ENCODE data around the gene ADCY7. TPM values are rescaled to one million over a fixed set of nuclear protein-coding genes. Genes with fewer than 3 reads are reported as not detected.

Gene ADCY7
- total RNA-seq, 1 donor from 2014 or later = 30.3 TPM

DNA sequence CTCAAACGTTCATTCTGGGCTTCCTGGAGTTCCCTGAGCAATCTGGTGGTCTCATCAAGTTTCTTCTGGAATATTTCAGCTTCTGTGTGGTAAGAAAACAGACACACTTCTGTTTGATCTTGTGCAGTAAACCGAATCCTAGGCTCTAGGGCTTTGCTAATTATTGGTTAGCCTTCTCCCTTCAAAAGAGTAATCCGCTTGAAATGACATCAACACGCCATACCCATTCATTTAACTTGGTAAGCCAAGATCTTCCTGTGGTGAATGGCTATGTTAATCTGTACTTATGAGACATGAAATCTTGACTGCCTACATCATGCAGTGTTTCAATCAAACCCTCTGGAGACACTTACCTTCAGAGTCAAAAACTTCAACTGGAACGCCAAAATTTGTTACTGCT, 54.0 kb downstream of the ADCY7 start:
- Histone ChIP-seq H3K36me3 (ENCODE audit: insufficient read depth, low read length) (peaks cover 65% of the 10 kb centered on the region), H3K79me2 (ENCODE audit: insufficient read depth, low read length) (no peaks in the 10 kb centered on the region), H3K27ac (ENCODE audit: low read depth, low read length) (no peak overlapping the region), H3K4me1 (ENCODE audit: insufficient read depth, low read length) (peaks cover 5% of the 10 kb centered on the region), H3K9me3 (ENCODE audit: insufficient read depth, low read depth, low read length) (no peaks in the 10 kb centered on the region), H4K20me1 (ENCODE audit: insufficient read depth, low read length) (peaks cover 14% of the 10 kb centered on the region), H3K4me3 (ENCODE audit: insufficient read depth, low read depth, low read length) (no peak overlapping the region), H3K4me2 (ENCODE audit: low read length) (no peak overlapping the region), H3K9ac (ENCODE audit: low read length) (no peak overlapping the region), H2AFZ (ENCODE audit: low read depth, low read length) (no peak overlapping the region), H3K27me3 (ENCODE audit: insufficient read depth, low read length) (no peaks in the 10 kb centered on the region)
- Mint-ChIP-seq H3K36me3 (ENCODE audit: low read depth, unreplicated experiment) (peaks cover 8% of the 10 kb centered on the region), H3K27ac (ENCODE audit: unreplicated experiment) (no peak overlapping the region), H3K4me3 (ENCODE audit: unreplicated experiment) (no peak overlapping the region), H3K4me1 (ENCODE audit: low read depth, unreplicated experiment) (peaks cover 30% of the 10 kb centered on the region), H3K9me3 (ENCODE audit: unreplicated experiment) (no peaks in the 10 kb centered on the region), H3K27me3 (ENCODE audit: low read depth, unreplicated experiment) (no peaks in the 10 kb centered on the region)
- TF ChIP-seq EZH2 (IDR thresholded peaks at IDR 0.05; ENCODE audit: insufficient read depth, low read length) = no peak
- TF ChIP-seq, protein P1, sequence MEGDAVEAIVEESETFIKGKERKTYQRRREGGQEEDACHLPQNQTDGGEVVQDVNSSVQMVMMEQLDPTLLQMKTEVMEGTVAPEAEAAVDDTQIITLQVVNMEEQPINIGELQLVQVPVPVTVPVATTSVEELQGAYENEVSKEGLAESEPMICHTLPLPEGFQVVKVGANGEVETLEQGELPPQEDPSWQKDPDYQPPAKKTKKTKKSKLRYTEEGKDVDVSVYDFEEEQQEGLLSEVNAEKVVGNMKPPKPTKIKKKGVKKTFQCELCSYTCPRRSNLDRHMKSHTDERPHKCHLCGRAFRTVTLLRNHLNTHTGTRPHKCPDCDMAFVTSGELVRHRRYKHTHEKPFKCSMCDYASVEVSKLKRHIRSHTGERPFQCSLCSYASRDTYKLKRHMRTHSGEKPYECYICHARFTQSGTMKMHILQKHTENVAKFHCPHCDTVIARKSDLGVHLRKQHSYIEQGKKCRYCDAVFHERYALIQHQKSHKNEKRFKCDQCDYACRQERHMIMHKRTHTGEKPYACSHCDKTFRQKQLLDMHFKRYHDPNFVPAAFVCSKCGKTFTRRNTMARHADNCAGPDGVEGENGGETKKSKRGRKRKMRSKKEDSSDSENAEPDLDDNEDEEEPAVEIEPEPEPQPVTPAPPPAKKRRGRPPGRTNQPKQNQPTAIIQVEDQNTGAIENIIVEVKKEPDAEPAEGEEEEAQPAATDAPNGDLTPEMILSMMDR (IDR thresholded peaks at IDR 0.05; ENCODE audit: insufficient read depth, low read depth, low read length) = no peak
- no peak for FAIRE-seq
- DNase-seq (ENCODE audit: low read depth) = no peak

DNA sequence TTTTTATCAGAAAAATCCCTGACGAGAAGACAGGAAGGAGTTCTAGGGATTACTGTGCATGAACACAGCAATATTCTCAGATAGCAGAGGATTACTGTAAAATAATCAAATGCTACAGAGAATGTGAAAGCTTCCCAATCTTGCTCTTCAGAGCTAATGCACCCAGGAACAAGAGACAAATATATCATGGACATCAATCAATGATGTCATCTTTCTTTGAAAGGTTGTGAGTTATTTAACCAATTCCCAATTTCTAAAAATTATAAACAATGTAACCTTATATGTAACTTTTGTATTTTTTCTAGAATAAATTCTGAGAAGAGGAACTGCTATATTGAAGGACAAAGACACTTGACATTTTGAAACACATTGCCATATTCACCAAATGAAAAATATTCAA, 56.0 kb downstream of the ADCY7 start:
- FAIRE-seq = no peak
- TF ChIP-seq, protein P1 (IDR thresholded peaks at IDR 0.05; ENCODE audit: insufficient read depth, low read depth, low read length) = no peak
- TF ChIP-seq EZH2 (IDR thresholded peaks at IDR 0.05; ENCODE audit: insufficient read depth, low read length) = no peak

DNA sequence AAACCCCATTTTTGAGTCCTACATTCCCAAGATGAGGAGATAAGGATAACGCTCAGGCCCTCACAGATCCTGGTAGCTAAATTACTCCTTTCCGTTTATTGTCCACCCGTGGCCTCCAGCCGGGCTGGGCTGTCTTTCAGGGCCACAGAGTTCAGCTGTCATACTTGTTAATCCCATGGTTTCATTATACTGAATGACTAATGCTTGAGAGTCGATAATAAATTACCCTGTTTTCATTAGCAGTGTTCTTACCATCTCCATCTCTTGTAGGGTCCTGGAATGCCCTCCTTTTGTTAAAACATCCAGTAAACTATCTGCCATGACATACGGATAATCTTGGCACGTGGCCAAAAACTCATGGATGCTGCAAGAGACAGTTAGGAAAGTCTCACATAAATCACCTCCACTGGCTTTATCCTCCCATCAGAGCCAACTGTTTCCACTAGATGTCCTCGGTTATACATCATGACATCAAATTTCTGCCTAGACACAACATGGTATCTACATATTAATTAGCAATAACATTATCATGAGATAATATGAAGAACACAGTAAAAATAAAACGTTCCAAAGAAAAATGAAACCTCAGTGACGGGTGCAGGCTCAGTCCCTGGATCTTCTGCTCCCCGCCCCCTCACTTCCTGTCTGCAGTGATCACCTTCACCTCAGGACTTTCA, 57.1 kb downstream of the ADCY7 start:
- H3K4me2 ChIP-seq (ENCODE audit: low read length) = no peak overlapping the region
- no peak for FAIRE-seq
- no peak overlapping the region for H3K9ac ChIP-seq (ENCODE audit: low read length)

More for the DNA sequence above, 56.0 kb downstream of the ADCY7 start:
- Histone ChIP-seq H3K9me3 (ENCODE audit: insufficient read depth, low read depth, low read length) (no peaks in the 10 kb centered on the region), H3K4me3 (ENCODE audit: insufficient read depth, low read depth, low read length) (no peak overlapping the region), H3K36me3 (ENCODE audit: insufficient read depth, low read length) (peaks cover 49% of the 10 kb centered on the region), H4K20me1 (ENCODE audit: insufficient read depth, low read length) (peaks cover 5% of the 10 kb centered on the region), H3K79me2 (ENCODE audit: insufficient read depth, low read length) (no peaks in the 10 kb centered on the region), H3K27ac (ENCODE audit: low read depth, low read length) (no peak overlapping the region), H3K4me2 (ENCODE audit: low read length) (no peak overlapping the region), H3K27me3 (ENCODE audit: insufficient read depth, low read length) (no peaks in the 10 kb centered on the region), H3K9ac (ENCODE audit: low read length) (no peak overlapping the region), H3K4me1 (ENCODE audit: insufficient read depth, low read length) (no peaks in the 10 kb centered on the region), H2AFZ (ENCODE audit: low read depth, low read length) (no peak overlapping the region)
- Mint-ChIP-seq H3K4me1 (ENCODE audit: low read depth, unreplicated experiment) (peaks cover 14% of the 10 kb centered on the region), H3K27me3 (ENCODE audit: low read depth, unreplicated experiment) (no peaks in the 10 kb centered on the region), H3K4me3 (ENCODE audit: unreplicated experiment) (no peak overlapping the region), H3K27ac (ENCODE audit: unreplicated experiment) (no peak overlapping the region), H3K36me3 (ENCODE audit: low read depth, unreplicated experiment) (peaks cover 8% of the 10 kb centered on the region), H3K9me3 (ENCODE audit: unreplicated experiment) (no peaks in the 10 kb centered on the region)
- DNase-seq (ENCODE audit: low read depth) = no peak

More for the DNA sequence above, 57.1 kb downstream of the ADCY7 start:
- H3K27me3 Mint-ChIP-seq (ENCODE audit: low read depth, unreplicated experiment) = no peaks in the 10 kb centered on the region
- Histone ChIP-seq H3K4me3 (ENCODE audit: insufficient read depth, low read depth, low read length) (no peak overlapping the region), H2AFZ (ENCODE audit: low read depth, low read length) (no peak overlapping the region), H3K4me1 (ENCODE audit: insufficient read depth, low read length) (no peaks in the 10 kb centered on the region), H3K27me3 (ENCODE audit: insufficient read depth, low read length) (no peaks in the 10 kb centered on the region), H3K79me2 (ENCODE audit: insufficient read depth, low read length) (no peaks in the 10 kb centered on the region), H3K27ac (ENCODE audit: low read depth, low read length) (no peak overlapping the region), H3K36me3 (ENCODE audit: insufficient read depth, low read length) (peaks cover 39% of the 10 kb centered on the region), H4K20me1 (ENCODE audit: insufficient read depth, low read length) (peaks cover 5% of the 10 kb centered on the region), H3K9me3 (ENCODE audit: insufficient read depth, low read depth, low read length) (no peaks in the 10 kb centered on the region)
- no peak for TF ChIP-seq EZH2 (IDR thresholded peaks at IDR 0.05; ENCODE audit: insufficient read depth, low read length)
- TF ChIP-seq, protein P1 (IDR thresholded peaks at IDR 0.05; ENCODE audit: insufficient read depth, low read depth, low read length) = peak; percentile 13
- DNase-seq (ENCODE audit: low read depth) = no peak
- H3K4me3 Mint-ChIP-seq (ENCODE audit: unreplicated experiment) = no peak overlapping the region
- H3K36me3 Mint-ChIP-seq (ENCODE audit: low read depth, unreplicated experiment) = peaks cover 8% of the 10 kb centered on the region
- no peaks in the 10 kb centered on the region for H3K9me3 Mint-ChIP-seq (ENCODE audit: unreplicated experiment)
- H3K27ac Mint-ChIP-seq (ENCODE audit: unreplicated experiment) = peak overlapping the region; percentile 20
- H3K4me1 Mint-ChIP-seq (ENCODE audit: low read depth, unreplicated experiment) = peaks cover 14% of the 10 kb centered on the region
